ENCODE measurements around the gene PRKRA.

DNA sequence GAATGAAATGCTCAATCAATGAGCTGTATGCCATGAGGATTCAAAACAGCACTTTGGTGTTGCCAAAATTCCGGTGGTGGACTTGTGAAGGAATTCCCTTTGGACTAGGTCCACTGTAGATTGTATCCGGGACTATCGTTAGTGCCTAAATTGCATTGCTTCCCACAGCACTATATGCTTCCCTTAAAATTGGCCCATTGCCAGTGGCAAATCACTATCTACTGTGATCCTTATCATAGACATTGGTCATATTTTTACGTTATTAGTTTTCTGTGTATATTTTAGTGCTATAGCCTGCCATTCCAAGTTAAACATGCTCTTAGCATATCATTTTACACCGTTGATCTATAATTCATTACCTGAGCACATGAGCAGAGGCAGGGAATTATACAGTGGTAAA lies 1.9 kb upstream of the PRKRA start:
- TF ChIP-seq BHLHE40 (IDR thresholded peaks at IDR 0.05; ENCODE audit: borderline replicate concordance) (no peak), TARDBP (IDR thresholded peaks at IDR 0.05) (no peak), SP1 (IDR thresholded peaks at IDR 0.05) (no peak), ELF4 (IDR thresholded peaks at IDR 0.05) (no peak)

All from HEK293T (cell line).